ENCODE data around the gene RAB30.
A peak's percentile ranks its signal among the peaks of the same experiment; 100 is the strongest.
"Not testable (repeated sequence)": the region's sequence is repeated elsewhere in the genome, so short reads cannot be mapped to it uniquely, and the experiment has no call there.

RAB30 gene

GRCh38 chr11:82978422-82979099 lies 93.1 kb downstream of the RAB30 start:
- peak; percentile 76 for DNase-seq

GRCh38 chr11:82976786-82977185 lies 94.9 kb downstream of the RAB30 start:
- DNase-seq = no peak

GRCh38 chr11:82975882-82976281 lies 95.8 kb downstream of the RAB30 start:
- DNase-seq = no peak

GRCh38 chr11:82974851-82975250 lies 96.8 kb downstream of the RAB30 start:
- DNase-seq = no peak

- no peak for DNase-seq
These were observed 97.6 kb downstream of the RAB30 start for GRCh38 chr11:82974135-82974534.

- no peak for DNase-seq
These were observed 99.6 kb downstream of the RAB30 start for GRCh38 chr11:82972103-82972502.

- peak; percentile 73 for DNase-seq
These were observed 100.2 kb downstream of the RAB30 start for GRCh38 chr11:82971519-82971946.

- not testable (repeated sequence) for DNase-seq
These were observed 101.1 kb downstream of the RAB30 start for GRCh38 chr11:82970507-82971083.

- DNase-seq = no peak
These were observed 101.9 kb downstream of the RAB30 start for GRCh38 chr11:82969811-82970210.

- no peak for DNase-seq
These were observed 104.3 kb downstream of the RAB30 start for GRCh38 chr11:82967381-82967780.

GRCh38 chr11:82962021-82962420 lies 109.7 kb downstream of the RAB30 start:
- DNase-seq = not testable (repeated sequence)

- no peak for DNase-seq
These were observed 110.9 kb downstream of the RAB30 start for GRCh38 chr11:82960779-82961143.

- peak; percentile 75 for DNase-seq
These were observed 111.5 kb downstream of the RAB30 start for GRCh38 chr11:82959987-82960778.

GRCh38 chr11:82955736-82956453 lies 115.8 kb downstream of the RAB30 start:
- DNase-seq = peak; percentile 38

GRCh38 chr11:82950502-82950901 lies 121.2 kb downstream of the RAB30 start:
- not testable (repeated sequence) for DNase-seq

- DNase-seq = no peak
These were observed 122.3 kb downstream of the RAB30 start for GRCh38 chr11:82949352-82949751.

GRCh38 chr11:82945682-82946081 lies 126.0 kb downstream of the RAB30 start:
- no peak for DNase-seq

- not testable (repeated sequence) for DNase-seq
These were observed 126.7 kb downstream of the RAB30 start for GRCh38 chr11:82945041-82945440.

GRCh38 chr11:82944198-82944597 lies 127.5 kb downstream of the RAB30 start:
- DNase-seq = no peak

GRCh38 chr11:82943430-82943829 lies 128.3 kb downstream of the RAB30 start:
- not testable (repeated sequence) for DNase-seq

- DNase-seq = no peak
These were observed 129.3 kb downstream of the RAB30 start for GRCh38 chr11:82942376-82942775.

GRCh38 chr11:82939456-82939855 lies 132.2 kb downstream of the RAB30 start:
- no peak for DNase-seq

GRCh38 chr11:82937554-82937953 lies 134.1 kb downstream of the RAB30 start:
- no peak for DNase-seq
